Ishikawa (cell line): ENCODE results near the gene FHL2.

Experiments used
- CEBPB ChIP-seq: IDR thresholded peaks from 2 replicates; pipeline ENCODE4 v1.6.1; 2012
- CREB1 ChIP-seq: IDR thresholded peaks from 2 replicates; pipeline ENCODE4 v1.6.1; 2012; ENCODE audit warnings: low read depth
- EGR1 ChIP-seq: IDR thresholded peaks from 2 replicates; pipeline ENCODE4 v1.6.1; 2012
- EP300 ChIP-seq: IDR thresholded peaks from 2 replicates; pipeline ENCODE4 v1.6.1; 2012; ENCODE audit warnings: borderline replicate concordance
- FOXM1 ChIP-seq: IDR thresholded peaks from 2 replicates; pipeline ENCODE4 v1.6.1; 2012; ENCODE audit warnings: low read depth, borderline replicate concordance
- MAX ChIP-seq: IDR thresholded peaks from 2 replicates; pipeline ENCODE4 v1.6.1; 2012
- NFIC ChIP-seq: IDR thresholded peaks from 2 replicates; pipeline ENCODE4 v1.6.1; 2012
- RAD21 ChIP-seq: IDR thresholded peaks from 2 replicates; pipeline ENCODE4 v1.6.1; 2012; ENCODE audit warnings: low read depth
- REST ChIP-seq: IDR thresholded peaks from 2 replicates; pipeline ENCODE4 v1.6.1; 2012; ENCODE audit warnings: low read depth, mild to moderate bottlenecking
- TAF1 ChIP-seq: IDR thresholded peaks from 2 replicates; pipeline ENCODE4 v1.6.1; 2012; ENCODE audit warnings: low read depth, mild to moderate bottlenecking
- TCF12 ChIP-seq: IDR thresholded peaks from 2 replicates; pipeline ENCODE4 v1.6.1; 2012; ENCODE audit warnings: low read depth
- TEAD4 ChIP-seq: IDR thresholded peaks from 2 replicates; pipeline ENCODE4 v1.6.1; 2012
- USF1 ChIP-seq: IDR thresholded peaks from 2 replicates; pipeline ENCODE4 v1.6.1; 2012
- YY1 ChIP-seq: IDR thresholded peaks from 2 replicates; pipeline ENCODE4 v1.6.1; 2012; ENCODE audit warnings: low read depth
- ZBTB7A ChIP-seq: IDR thresholded peaks from 2 replicates; pipeline ENCODE4 v1.6.1; 2012; ENCODE audit warnings: low read depth

The FHL2 gene

GRCh38 chr2:105412584-105412983 is 13.7 kb upstream of the FHL2 start:
- TF ChIP-seq NFIC, result no peak
- no peak for TF ChIP-seq REST
- TF ChIP-seq USF1, result no peak
- TF ChIP-seq TCF12, result no peak
- TF ChIP-seq TEAD4, result no peak
- TF ChIP-seq ZBTB7A, result no peak
- TF ChIP-seq EGR1, result no peak
- TF ChIP-seq YY1, result no peak
- no peak for TF ChIP-seq MAX
- TF ChIP-seq FOXM1, result no peak
- no peak for TF ChIP-seq RAD21
- TF ChIP-seq CEBPB, result no peak
- TF ChIP-seq EP300, result no peak
- no peak for TF ChIP-seq TAF1
- no peak for TF ChIP-seq CREB1

GRCh38 chr2:105411720-105412407 is 13.0 kb upstream of the FHL2 start:
- TF ChIP-seq USF1, result no peak
- no peak for TF ChIP-seq EGR1
- TF ChIP-seq FOXM1, result no peak
- no peak for TF ChIP-seq TEAD4
- TF ChIP-seq NFIC, result no peak
- no peak for TF ChIP-seq CEBPB
- no peak for TF ChIP-seq REST
- no peak for TF ChIP-seq ZBTB7A
- no peak for TF ChIP-seq TCF12
- no peak for TF ChIP-seq MAX
- no peak for TF ChIP-seq CREB1
- no peak for TF ChIP-seq YY1
- no peak for TF ChIP-seq EP300

GRCh38 chr2:105410554-105410953 is 11.7 kb upstream of the FHL2 start:
- TF ChIP-seq CREB1 (no peak), FOXM1 (no peak), TEAD4 (no peak), RAD21 (no peak), TCF12 (no peak), YY1 (no peak), EGR1 (no peak), TAF1 (no peak), EP300 (no peak)

GRCh38 chr2:105409717-105410116 is 10.9 kb upstream of the FHL2 start:
- TF ChIP-seq MAX, result peak; percentile 82
- peak; percentile 45 for TF ChIP-seq USF1
- TF ChIP-seq TEAD4, result peak; percentile 57; the same call in 1 of the 2 replicates
- no peak for TF ChIP-seq REST
- TF ChIP-seq TCF12, result peak; percentile 70
- TF ChIP-seq EGR1, result peak; percentile 35; the same call in 1 of the 2 replicates
- TF ChIP-seq RAD21, result no peak
- TF ChIP-seq TAF1, result no peak
- no peak for TF ChIP-seq CREB1
- TF ChIP-seq FOXM1, result no peak; the same call in 1 of the 2 replicates
- peak; percentile 79 for TF ChIP-seq EP300
- TF ChIP-seq ZBTB7A, result no peak
- no peak for TF ChIP-seq YY1
- no peak for TF ChIP-seq CEBPB
- peak; percentile 82 for TF ChIP-seq NFIC
